GM21723 (cell line): ENCODE results near the gene LMAN2L.

Source experiments
- ATAC-seq: cut with Tn5 transposase; IDR thresholded peaks from one replicate; pipeline ENCODE4 v1.9.1; 2021; ENCODE audit warnings: mild to moderate bottlenecking, moderate library complexity; ENCODE audit not compliant: unreplicated experiment

Gene LMAN2L

GRCh38 chr2:96715658-96716057, 24.2 kb downstream of the LMAN2L start:
- ATAC-seq = no peak

GRCh38 chr2:96710985-96711384, 28.9 kb downstream of the LMAN2L start:
- ATAC-seq = no peak

- ATAC-seq = no peak
Observed at GRCh38 chr2:96703021-96703751, 36.7 kb downstream of the LMAN2L start.

- ATAC-seq = no peak
Observed at GRCh38 chr2:96702098-96702785, 37.6 kb downstream of the LMAN2L start.

GRCh38 chr2:96701636-96702035, 38.2 kb downstream of the LMAN2L start:
- no peak for ATAC-seq

- ATAC-seq = no peak
Observed at GRCh38 chr2:96700086-96700485, 39.8 kb downstream of the LMAN2L start.

GRCh38 chr2:96699621-96700020, 40.2 kb downstream of the LMAN2L start:
- no peak for ATAC-seq

GRCh38 chr2:96699021-96699420, 40.8 kb downstream of the LMAN2L start:
- no peak for ATAC-seq

- ATAC-seq = no peak
Observed at GRCh38 chr2:96698221-96698861, 41.5 kb downstream of the LMAN2L start.

GRCh38 chr2:96697476-96697875, 42.4 kb downstream of the LMAN2L start:
- ATAC-seq = no peak

- no peak for ATAC-seq
Observed at GRCh38 chr2:96695602-96696001, 44.3 kb downstream of the LMAN2L start.

GRCh38 chr2:96694816-96695455, 44.9 kb downstream of the LMAN2L start:
- no peak for ATAC-seq

GRCh38 chr2:96694279-96694678, 45.6 kb downstream of the LMAN2L start:
- no peak for ATAC-seq

- no peak for ATAC-seq
Observed at GRCh38 chr2:96693286-96694200, 46.3 kb downstream of the LMAN2L start.

GRCh38 chr2:96692094-96692971, 47.5 kb downstream of the LMAN2L start:
- no peak for ATAC-seq

GRCh38 chr2:96691022-96691612, 48.7 kb downstream of the LMAN2L start:
- no peak for ATAC-seq

- ATAC-seq = no peak
Observed at GRCh38 chr2:96690306-96691021, 49.4 kb downstream of the LMAN2L start.

GRCh38 chr2:96689431-96689991, 50.4 kb downstream of the LMAN2L start:
- ATAC-seq = no peak
